H1 (cell line): Measurements from ENCODE around the gene UBE2E1.

Experiments used
- CEBPB ChIP-seq: IDR thresholded peaks from 2 replicates; pipeline ENCODE4 v1.6.1; 2012; ENCODE audit warnings: low read depth, low read length
- EGR1 ChIP-seq: IDR thresholded peaks from 2 replicates; pipeline ENCODE4 v1.6.1; 2011; ENCODE audit warnings: low read depth, low read length, borderline replicate concordance
- EP300 ChIP-seq, 2 experiments: IDR thresholded peaks; 1 replicate in 1 of 2; 2 replicates in 1 of 2; pipeline ENCODE4 v1.6.1; 2011 to 2012; ENCODE audit warnings: low read depth in 2 of 2, low read length in 2 of 2, mild to moderate bottlenecking in 2 of 2, borderline replicate concordance in 1 of 2, inconsistent platforms in 1 of 2, moderate library complexity in 1 of 2
- GTF2F1 ChIP-seq: IDR thresholded peaks from 2 replicates; pipeline ENCODE4 v1.6.1; 2012; ENCODE audit warnings: low read depth, low read length, improper control_type of control experiment, borderline replicate concordance
- JUND ChIP-seq: IDR thresholded peaks from 2 replicates; pipeline ENCODE4 v1.6.1; 2011; ENCODE audit warnings: mild to moderate bottlenecking, improper control_type of control experiment, low read length
- POLR2A ChIP-seq, 2 experiments: IDR thresholded peaks; 1 replicate in 1 of 2; 2 replicates in 1 of 2; pipeline ENCODE4 v1.6.1; 2011; ENCODE audit warnings: low read depth in 2 of 2, low read length in 2 of 2, mild to moderate bottlenecking in 2 of 2; ENCODE audit errors: control extremely low read depth in 1 of 2
- SIN3A ChIP-seq, 2 experiments: IDR thresholded peaks in 1 of 2; conservative IDR thresholded peaks in 1 of 2; 2 replicates each; pipeline ENCODE4 v1.6.1; 2011 to 2012; ENCODE audit warnings: low read length in 2 of 2, improper control_type of control experiment in 1 of 2, low read depth in 1 of 2, mild to moderate bottlenecking in 1 of 2
- SP1 ChIP-seq: IDR thresholded peaks from 2 replicates; pipeline ENCODE4 v1.6.1; 2011; ENCODE audit warnings: low read depth, low read length
- SRF ChIP-seq: IDR thresholded peaks from 2 replicates; pipeline ENCODE4 v1.6.1; 2011; ENCODE audit warnings: mild to moderate bottlenecking, low read depth, low read length, moderate library complexity
- TF ChIP-seq, protein P1 (sequence below), 3 experiments: IDR thresholded peaks; 1 replicate in 2 of 3; 2 replicates in 1 of 3; pipeline versions ENCODE4 v1.5.1 to v1.6.1; 2011; ENCODE audit warnings: low read length in 3 of 3, mild to moderate bottlenecking in 3 of 3, inconsistent platforms in 2 of 3, low read depth in 1 of 3, moderate library complexity in 1 of 3; ENCODE audit not compliant: insufficient read depth in 1 of 3; ENCODE audit errors: control extremely low read depth in 1 of 3
- TF ChIP-seq, protein P2 (sequence below): IDR thresholded peaks from 2 replicates; pipeline ENCODE4 v1.6.1; 2012; ENCODE audit warnings: low read length, inconsistent platforms

DNA sequence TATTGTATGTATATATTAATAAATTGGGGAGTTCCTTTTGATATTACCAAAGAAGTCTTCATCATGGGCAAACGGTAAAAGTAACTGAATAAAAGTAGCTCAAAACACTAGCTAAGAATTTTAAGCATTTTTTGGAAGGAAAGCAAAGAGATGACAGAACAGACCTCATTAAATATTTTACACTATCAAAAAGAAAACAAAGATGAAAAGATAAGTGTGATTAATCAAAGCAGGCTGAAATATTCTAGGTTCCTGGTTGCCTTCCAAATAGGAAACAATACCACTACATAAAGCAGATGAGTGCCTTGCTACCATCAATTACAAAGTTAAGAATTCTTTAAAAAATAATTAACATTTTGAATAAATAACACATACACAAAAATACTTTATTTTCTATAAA lies 107.4 kb downstream of the UBE2E1 start:
- no peak for TF ChIP-seq POLR2A (IDR thresholded peaks at IDR 0.05; ENCODE audit: control extremely low read depth in 1 of 2, low read depth in 2 of 2, low read length in 2 of 2)
- TF ChIP-seq, protein P1, sequence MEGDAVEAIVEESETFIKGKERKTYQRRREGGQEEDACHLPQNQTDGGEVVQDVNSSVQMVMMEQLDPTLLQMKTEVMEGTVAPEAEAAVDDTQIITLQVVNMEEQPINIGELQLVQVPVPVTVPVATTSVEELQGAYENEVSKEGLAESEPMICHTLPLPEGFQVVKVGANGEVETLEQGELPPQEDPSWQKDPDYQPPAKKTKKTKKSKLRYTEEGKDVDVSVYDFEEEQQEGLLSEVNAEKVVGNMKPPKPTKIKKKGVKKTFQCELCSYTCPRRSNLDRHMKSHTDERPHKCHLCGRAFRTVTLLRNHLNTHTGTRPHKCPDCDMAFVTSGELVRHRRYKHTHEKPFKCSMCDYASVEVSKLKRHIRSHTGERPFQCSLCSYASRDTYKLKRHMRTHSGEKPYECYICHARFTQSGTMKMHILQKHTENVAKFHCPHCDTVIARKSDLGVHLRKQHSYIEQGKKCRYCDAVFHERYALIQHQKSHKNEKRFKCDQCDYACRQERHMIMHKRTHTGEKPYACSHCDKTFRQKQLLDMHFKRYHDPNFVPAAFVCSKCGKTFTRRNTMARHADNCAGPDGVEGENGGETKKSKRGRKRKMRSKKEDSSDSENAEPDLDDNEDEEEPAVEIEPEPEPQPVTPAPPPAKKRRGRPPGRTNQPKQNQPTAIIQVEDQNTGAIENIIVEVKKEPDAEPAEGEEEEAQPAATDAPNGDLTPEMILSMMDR (IDR thresholded peaks at IDR 0.05; ENCODE audit: control extremely low read depth in 1 of 3, insufficient read depth in 1 of 3, low read depth in 1 of 3, low read length in 3 of 3) = no peak
- TF ChIP-seq EP300 (IDR thresholded peaks at IDR 0.05; ENCODE audit: borderline replicate concordance in 1 of 2, low read depth in 2 of 2, low read length in 2 of 2) = no peak
- TF ChIP-seq SIN3A (conservative IDR thresholded peaks at IDR 0.05 in 1 of 2, IDR thresholded peaks at IDR 0.05 in 1 of 2; ENCODE audit: low read depth in 1 of 2, low read length in 2 of 2) = no peak
- TF ChIP-seq SP1 = no peak
- no peak for TF ChIP-seq SRF
- TF ChIP-seq EGR1 = no peak
- TF ChIP-seq, protein P2, sequence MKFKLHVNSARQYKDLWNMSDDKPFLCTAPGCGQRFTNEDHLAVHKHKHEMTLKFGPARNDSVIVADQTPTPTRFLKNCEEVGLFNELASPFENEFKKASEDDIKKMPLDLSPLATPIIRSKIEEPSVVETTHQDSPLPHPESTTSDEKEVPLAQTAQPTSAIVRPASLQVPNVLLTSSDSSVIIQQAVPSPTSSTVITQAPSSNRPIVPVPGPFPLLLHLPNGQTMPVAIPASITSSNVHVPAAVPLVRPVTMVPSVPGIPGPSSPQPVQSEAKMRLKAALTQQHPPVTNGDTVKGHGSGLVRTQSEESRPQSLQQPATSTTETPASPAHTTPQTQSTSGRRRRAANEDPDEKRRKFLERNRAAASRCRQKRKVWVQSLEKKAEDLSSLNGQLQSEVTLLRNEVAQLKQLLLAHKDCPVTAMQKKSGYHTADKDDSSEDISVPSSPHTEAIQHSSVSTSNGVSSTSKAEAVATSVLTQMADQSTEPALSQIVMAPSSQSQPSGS = no peak
- TF ChIP-seq CEBPB = no peak
- no peak for TF ChIP-seq JUND
- no peak for TF ChIP-seq GTF2F1
